Measurements from ENCODE around the gene RAB35.

The RAB35 gene

DNA sequence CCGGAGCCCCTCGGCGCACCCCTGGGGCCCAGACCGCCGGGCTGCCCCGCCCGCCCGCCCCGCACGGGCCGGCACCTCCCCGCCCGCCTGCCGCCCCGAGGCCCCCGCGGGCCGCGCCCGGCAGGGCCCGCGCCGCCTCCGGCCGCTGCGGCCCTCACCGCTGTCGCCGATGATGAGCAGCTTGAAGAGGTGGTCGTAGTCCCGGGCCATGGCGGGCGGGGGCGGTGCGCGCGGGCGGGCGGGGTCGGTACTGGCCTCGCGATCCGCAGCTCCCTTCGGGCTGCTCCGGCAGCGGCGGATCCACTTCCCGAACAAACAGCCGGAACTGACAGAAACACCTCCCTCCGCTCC lies at the start of gene RAB35:
TSS of gene RAB35 (minus strand) at position 313 of the 351 bp plus-strand sequence. CDS start at position 210, 103 bp downstream.
- DNase-seq (ENCODE audit: insufficient read length, low spot score) = no peak
- FAIRE-seq = no peak

DNA sequence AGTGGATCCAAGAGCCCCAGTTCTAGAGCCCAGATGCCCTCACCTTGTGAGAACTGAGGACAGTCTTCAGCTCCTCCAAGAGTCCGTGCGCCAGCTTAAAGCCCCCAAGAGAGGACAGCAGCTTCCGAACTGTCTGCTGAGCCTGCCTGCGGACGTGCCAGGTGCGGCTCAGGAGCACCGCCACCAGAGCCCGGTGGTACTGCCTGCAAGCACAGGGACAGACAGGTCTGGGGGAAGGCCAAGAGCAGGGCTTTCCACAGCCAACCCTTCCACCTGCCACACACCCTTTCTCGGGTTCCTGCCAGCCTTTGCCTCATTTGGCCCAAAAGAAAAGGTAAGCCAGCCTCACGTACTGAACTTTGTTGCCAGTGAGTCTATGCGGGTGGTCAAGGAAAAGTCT lies 47.7 kb upstream of the RAB35 start:
- FAIRE-seq = no peak
- DNase-seq (ENCODE audit: insufficient read length, low spot score) = no peak

DNA sequence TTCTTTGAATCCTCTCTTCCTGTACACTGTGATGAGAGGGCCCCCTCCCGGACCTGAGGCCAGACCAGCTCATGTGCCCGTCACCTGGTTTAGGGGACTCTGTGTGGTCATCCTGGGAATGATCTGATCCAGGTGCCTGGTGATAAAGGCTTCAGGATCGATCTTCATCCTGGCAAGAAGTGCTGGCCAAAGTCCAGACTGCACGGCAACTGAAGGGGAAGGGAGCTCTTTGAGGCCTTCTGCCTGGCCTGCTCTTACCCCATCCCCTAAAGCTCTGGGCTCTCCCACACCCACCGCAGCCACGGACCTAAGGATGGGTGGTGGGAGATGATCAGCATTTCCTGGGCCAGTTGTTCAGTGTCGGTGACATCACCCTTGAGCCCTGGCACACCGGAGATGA lies 46.2 kb upstream of the RAB35 start:
- DNase-seq (ENCODE audit: insufficient read length, low spot score) (no peak), FAIRE-seq (no peak)

GRCh38 chr12:120161852-120162251 lies 45.3 kb upstream of the RAB35 start:
- DNase-seq (ENCODE audit: insufficient read length, low spot score) (no peak), FAIRE-seq (no peak)

DNA sequence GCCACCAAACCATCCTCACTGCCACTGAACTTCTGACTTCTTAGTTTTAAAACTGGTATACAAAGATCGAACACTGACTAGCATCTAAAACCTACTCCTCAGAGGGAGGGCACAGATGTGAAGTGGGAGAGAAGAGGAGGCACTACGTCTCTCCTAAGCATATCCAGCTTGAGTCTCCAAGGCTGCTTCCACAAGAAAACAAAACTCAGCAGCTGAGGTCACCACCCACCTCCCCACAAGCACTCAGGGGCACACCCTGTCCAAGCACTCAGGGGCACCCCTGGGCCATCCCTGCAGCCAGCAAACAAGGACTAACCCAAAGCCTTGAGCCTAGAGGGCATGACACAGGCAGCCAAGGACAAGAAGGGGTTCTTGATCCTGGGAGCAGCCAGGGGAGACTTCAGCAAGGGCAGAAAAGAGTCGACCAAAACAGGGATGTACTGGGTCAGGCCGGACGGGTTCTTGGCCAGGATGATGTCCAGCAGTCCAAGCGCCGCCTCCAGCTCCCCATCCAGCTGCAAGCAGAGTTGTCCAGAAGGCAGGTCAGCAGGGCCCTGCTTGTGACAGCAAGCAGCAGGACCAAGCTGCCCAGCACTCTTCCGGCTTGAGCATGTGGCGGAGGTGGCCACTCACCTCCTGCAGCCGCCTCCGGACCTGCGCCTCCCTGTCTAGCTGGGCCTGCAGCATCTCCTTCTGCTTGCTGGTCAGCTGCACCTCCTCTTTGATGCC lies 43.1 kb upstream of the RAB35 start:
- FAIRE-seq (no peak), DNase-seq (ENCODE audit: insufficient read length, low spot score) (no peak)

DNA sequence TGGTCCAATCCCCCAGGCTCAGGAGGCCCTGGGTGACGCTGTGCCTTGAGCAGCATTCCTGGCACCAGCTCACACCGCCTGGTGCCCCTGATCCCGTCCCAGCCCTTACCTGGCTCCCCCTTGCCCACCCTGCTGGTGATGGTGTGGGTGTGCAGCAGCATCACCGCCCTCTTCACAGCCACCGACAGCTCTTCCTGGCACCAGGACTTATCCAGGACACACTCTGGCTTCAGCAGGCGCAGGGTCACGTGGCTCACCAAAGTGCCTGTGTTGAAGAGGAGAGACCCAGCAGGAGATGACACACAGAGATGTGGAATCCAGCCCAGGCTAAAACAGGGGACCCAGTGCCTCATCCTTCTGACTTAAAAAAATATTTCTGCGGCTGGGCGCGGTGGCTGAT lies 41.8 kb upstream of the RAB35 start:
- DNase-seq (ENCODE audit: insufficient read length, low spot score) (no peak), FAIRE-seq (no peak)

- no peak for DNase-seq (ENCODE audit: insufficient read length, low spot score)
- FAIRE-seq = no peak
Observed at GRCh38 chr12:120157678-120158077, 41.1 kb upstream of the RAB35 start.

DNA sequence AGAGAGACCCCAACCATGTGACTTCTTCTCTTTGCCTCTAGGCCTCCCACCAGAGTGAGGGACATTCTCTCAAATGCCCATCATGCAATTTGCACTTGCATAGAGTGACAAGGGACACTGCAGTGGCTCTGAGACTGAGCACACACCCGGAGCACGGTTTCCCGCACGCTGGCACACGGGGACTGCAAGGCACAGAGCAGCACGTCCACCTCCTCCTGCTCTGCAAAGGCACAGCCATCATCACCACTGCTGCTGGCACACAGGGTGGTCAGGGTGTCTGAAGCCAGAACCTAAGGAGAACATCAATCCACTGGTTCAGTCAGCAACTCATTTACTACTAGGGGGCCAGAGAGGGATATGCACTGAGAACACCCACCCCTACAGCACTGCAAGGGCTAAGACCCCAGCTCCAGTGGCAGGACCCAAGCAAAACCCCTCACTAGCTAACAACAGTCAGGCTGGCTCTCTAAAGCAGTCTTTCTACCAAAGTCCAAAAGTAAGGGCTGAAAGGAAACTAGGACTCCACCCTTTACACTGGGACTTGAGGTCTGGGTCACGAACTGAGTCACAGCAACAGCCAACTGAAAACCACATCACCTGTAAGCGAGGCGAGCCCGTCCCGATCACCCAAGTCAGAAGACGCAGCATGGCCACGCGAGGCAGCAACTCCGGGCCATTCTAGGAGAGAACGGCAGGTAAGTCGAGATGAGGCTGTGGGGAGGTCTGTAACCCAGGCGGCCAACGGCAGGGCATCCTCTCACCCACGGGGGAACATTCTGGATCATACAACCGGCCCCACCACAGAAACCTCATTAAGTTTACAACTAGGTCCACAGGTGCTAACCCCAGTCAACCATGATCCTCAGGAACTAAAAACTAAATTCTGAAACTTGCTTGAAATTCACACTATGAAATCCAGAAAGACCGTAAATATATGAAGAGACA lies 40.0 kb upstream of the RAB35 start:
- DNase-seq (ENCODE audit: insufficient read length, low spot score) (no peak), FAIRE-seq (no peak)

- DNase-seq (ENCODE audit: insufficient read length, low spot score) (no peak), FAIRE-seq (no peak)
Observed at GRCh38 chr12:120155072-120155471, 38.5 kb upstream of the RAB35 start.

DNA sequence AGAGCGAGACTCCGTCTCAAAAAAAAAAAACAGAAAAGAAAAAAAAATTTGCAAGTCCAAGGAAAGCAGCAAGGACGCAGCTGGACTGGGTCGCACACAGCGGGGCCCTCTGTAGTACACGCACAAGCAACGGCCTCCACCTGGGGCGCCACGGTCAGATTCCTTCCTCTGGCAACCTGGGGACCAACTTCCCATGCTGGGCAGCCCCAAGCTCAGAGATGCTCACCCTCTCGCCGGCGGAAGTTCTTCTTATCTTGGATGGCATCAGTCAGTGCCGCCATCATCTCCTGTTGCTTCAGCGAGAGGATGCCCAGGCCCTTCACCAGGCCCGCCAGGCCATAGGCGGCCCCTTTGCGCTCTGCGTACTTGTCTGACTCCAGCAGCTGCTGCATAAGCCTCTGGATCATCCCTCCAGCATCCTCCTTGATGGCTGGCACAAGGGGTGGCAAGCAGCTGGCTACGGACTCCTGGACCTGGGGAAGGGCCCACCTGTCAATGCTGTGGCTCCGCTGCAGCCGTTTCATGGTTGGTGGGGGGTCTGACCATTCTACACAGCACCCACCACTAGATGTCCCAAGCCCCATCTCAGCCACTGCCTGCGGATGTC lies 34.5 kb upstream of the RAB35 start:
- FAIRE-seq = no peak
- DNase-seq (ENCODE audit: insufficient read length, low spot score) = no peak

- DNase-seq (ENCODE audit: insufficient read length, low spot score) (no peak), FAIRE-seq (no peak)
Observed at GRCh38 chr12:120148011-120148410, 31.5 kb upstream of the RAB35 start.

DNA sequence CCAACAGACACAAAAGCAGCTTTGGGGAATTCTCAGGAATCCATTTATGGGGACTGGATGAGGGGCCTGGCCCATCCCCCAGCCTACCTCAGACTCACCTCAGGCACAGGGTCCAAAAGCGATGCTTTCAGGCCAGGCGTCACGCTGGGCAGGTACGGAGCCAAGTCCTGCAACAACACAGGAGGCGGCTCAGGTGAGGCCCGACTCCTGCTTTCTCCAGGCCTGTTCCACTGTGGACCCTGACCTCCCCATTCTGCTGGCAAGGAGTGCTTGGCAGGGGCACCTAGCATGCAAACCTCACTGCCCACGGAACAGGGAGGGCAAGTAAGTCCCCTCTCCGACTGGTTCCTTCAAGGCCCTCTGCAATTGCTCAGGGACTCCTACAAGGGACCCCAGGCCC lies 28.6 kb upstream of the RAB35 start:
- DNase-seq (ENCODE audit: insufficient read length, low spot score) (no peak), FAIRE-seq (no peak)

GRCh38 chr12:120144215-120144614 lies 27.7 kb upstream of the RAB35 start:
- DNase-seq (ENCODE audit: insufficient read length, low spot score) = no peak
- FAIRE-seq = no peak

- no peak for DNase-seq (ENCODE audit: insufficient read length, low spot score)
- no peak for FAIRE-seq
Observed at GRCh38 chr12:120142231-120142877, 25.8 kb upstream of the RAB35 start.

GRCh38 chr12:120141336-120141735 lies 24.8 kb upstream of the RAB35 start:
- no peak for DNase-seq (ENCODE audit: insufficient read length, low spot score)
- no peak for FAIRE-seq

DNA sequence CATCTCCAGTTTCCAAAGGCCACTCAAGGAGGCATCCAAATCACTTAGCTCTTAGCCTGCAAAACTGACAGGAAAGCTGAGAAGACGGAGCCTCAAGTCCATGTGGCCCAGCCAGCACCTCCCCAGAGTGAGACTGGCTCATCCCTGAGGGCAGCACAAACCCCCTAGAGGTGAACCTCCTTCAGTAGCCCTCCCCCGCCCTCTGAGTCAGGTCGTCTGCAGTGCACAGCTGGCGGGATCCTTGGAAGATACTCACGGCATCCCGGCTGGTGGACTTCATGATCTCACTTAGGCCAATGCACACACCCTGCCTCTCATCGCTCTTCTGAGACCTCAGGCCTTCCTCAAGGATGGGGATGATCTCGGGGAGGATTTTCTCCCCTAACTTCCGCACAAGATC lies 24.1 kb upstream of the RAB35 start:
- FAIRE-seq = no peak
- no peak for DNase-seq (ENCODE audit: insufficient read length, low spot score)

DNA sequence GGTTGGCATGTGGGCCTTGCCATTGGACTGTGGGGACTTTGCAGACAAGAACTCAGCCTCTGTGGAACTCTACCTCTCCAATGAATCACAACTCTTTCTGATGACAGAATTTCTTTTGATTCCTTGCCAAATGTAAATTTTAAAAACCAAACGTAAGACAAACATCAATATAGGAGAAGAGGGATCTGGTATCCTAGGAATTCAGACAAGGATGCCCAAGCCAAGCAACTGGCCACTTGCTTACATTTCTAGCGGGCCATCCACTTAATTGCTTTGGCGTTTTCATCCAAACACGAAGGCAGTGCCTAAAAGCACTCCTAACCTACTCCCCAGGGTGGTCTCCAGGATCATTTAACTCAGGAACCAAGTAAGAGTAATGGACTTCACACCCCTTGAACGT lies 23.4 kb upstream of the RAB35 start:
- no peak for DNase-seq (ENCODE audit: insufficient read length, low spot score)
- FAIRE-seq = no peak

DNA sequence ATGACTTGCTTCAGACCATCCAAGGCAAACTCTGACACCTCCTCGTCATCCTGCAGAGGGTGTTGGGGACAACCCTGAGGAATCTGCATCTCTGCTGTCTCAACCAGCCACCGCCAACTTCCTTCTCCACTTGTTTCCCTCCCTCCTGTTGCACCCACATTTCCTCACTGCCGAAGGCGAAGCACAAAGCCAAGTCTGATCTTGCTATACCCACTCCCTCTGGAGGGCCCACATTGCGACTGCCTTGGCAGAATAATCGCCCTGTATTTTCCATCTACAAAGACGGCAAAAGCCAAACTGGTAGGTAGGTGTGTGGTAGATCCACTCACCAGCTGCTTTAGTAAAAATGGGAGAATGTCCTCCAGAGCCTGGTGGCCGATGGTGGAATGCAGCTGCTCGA lies 21.8 kb upstream of the RAB35 start:
- FAIRE-seq (no peak), DNase-seq (ENCODE audit: insufficient read length, low spot score) (no peak)

- FAIRE-seq (no peak), DNase-seq (ENCODE audit: insufficient read length, low spot score) (no peak)
Observed at GRCh38 chr12:120137833-120138232, 21.3 kb upstream of the RAB35 start.

GRCh38 chr12:120136093-120136770 lies 19.7 kb upstream of the RAB35 start:
- FAIRE-seq = no peak
- DNase-seq (ENCODE audit: insufficient read length, low spot score) = no peak
